HG03045 (cell line): ENCODE measurements around the gene SPG7.

Experiments
- ATAC-seq: cut with Tn5 transposase; IDR thresholded peaks from one replicate; pipeline ENCODE4 v1.9.1; 2021; ENCODE audit warnings: mild to moderate bottlenecking, moderate library complexity; ENCODE audit not compliant: unreplicated experiment

The SPG7 gene

DNA sequence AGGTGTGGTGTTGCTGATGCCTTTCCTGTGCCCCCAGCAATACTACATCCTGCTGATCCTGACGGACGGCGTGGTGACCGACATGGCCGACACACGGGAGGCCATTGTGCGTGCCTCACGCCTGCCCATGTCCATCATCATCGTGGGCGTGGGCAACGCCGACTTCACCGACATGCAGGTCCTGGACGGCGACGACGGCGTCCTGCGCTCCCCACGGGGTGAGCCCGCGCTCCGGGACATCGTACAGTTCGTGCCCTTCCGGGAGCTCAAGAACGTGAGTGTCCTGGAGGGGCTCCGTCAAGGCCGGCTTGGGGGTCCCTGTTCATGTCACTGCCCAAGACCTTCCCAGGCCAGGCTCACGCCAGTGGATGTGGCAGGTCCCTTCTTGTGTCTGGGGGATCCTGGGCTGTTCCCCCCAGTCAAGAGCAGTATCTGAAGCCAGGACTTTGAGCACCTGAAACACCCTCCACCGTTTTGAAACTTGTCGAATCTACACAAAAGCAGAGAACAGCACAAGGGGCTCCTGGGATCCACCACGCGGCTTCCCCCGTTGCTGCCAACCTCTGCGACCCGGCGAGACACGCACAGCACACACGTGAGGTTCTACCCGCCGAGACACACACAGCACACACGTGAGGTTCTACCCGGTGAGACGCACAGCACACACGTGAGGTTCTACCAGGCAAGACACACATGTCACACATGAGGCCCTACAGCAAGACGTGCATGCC is 87.3 kb downstream of the SPG7 start:
- ATAC-seq = no peak

- no peak for ATAC-seq
Measured at GRCh38 chr16:89596061-89596689, 88.0 kb downstream of the SPG7 start.

DNA sequence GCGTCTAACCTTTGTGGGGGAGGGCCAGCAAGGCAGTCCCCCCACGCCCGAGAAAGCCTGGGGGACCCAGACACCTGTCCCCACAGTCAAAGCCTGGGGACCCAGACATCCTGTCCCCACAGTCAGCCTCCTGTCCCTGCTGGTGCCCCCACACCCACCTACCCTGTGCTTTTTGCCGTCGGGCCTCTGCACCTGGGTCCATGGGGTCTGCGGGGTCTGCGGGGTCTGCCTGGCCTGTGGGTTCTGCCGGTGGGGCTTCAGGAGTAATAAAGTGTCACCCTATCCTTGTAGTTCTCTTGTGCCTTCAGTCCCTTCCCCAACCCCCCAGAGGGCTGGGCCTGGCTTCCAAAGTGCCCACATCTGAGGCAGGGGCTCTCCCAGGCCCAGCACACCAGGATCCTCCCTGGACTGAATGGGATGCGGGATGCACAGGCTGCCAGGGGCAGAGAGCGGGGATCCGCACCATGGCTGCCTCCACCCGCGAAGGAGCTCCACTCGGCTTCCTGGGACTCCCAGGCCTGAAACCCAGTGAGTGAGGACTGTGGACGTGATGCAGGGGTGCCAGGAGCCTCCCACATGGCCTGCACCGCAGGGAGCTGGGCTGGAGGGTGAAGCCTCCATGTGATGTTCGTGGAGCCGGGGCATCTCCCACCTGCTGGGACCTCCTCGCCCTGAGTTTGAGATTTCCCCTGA is 88.9 kb downstream of the SPG7 start:
- ATAC-seq = no peak

DNA sequence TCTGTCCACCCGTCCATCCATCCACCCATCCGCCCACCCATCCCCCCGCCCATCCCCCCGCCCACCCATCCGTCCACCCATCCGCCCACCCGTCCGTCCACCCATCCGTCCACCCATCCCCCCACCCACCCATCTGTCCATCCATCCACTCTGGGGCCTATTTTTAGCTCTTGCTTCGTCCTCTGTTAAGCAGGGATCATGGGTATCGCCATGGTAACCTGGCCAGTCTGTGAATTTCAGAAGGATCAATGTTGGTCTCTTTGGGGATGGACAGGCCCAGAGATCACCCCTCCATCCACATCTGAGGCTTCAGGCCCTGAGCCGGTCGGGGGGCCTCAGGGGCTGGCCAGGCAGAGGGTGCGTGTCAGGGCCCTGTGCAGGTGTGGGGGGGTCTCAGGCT is 90.0 kb downstream of the SPG7 start:
- ATAC-seq = no peak

DNA sequence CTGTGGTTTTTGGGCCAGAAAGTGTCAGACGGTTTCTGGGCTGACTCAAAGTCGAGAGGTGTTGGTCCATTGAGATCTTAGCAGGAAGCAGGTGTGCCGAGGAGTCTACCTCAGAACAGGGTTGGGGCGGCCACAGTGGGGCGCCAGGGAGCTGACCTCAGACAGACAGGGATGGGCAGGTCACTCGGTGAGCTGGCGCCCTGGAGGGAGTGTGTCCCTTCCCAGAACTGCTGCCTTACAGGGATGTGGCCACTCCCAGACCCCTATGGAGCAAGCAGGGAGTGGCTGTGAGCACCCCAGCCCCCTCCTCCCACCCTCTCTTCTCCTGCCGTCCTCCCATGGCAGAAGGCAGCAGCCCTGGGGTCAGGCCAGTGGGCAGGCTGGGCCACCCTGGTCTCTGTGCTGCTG is 91.3 kb downstream of the SPG7 start:
- no peak for ATAC-seq

GRCh38 chr16:89599902-89600301 is 91.7 kb downstream of the SPG7 start:
- no peak for ATAC-seq

GRCh38 chr16:89600427-89600826 is 92.2 kb downstream of the SPG7 start:
- no peak for ATAC-seq

GRCh38 chr16:89600956-89601355 is 92.8 kb downstream of the SPG7 start:
- ATAC-seq = no peak

- ATAC-seq = no peak
Measured at GRCh38 chr16:89601906-89602272, 93.7 kb downstream of the SPG7 start.

GRCh38 chr16:89602273-89602951 is 94.2 kb downstream of the SPG7 start:
- ATAC-seq = no peak

DNA sequence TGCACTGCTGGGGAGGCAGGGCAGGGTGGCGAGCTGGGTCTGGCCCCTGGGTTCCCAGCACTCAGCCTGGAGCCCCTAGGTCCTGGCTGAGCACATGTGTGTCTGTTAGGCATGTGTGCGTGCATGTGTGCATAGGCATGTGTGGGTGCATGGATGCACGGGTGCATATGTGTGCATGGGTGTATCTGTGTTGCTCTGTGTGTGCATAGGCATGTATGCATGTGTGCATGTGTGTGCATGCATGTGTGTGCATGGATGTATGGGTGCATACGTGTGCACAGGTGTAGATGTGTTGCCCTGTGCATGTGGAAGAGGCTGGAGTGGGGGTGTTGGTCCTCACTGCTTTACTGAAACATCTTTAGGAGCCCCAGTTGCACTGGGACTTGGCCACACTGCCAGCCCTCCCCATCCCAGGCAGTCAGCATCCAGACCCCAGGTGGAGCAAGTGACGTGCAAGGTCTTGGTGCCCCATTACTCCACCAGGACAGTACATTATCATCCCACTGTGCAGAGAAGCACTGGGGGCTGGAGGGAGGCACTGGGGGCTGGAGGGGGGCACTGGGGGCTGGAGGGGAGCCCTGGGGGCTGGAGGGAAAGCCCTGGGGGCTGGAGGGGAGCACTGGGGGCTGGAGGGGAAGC is 94.9 kb downstream of the SPG7 start:
- ATAC-seq = no peak

DNA sequence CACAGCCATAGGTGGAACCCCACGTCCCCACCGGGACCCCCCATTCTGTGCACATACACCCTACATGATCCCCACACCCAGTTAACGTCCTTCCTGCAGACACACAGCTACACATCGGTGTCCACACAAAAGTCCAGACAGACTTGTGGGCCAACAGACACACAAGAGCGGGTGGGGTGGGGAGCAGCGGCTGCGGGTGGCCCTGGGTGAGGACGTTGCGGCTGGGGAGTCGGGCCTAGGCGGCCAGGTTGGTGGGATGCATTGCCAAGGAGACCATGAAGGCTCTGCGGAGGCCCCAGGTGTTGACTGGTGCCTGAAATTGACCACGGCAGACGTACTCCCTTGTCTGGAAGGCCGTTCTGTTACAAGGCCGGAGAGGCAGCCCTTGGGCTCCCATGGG is 96.6 kb downstream of the SPG7 start:
- ATAC-seq = no peak

GRCh38 chr16:89605186-89605970 is 97.2 kb downstream of the SPG7 start:
- no peak for ATAC-seq

- no peak for ATAC-seq
Measured at GRCh38 chr16:89606006-89606405, 97.8 kb downstream of the SPG7 start.
